Stimulated activated naive CD4-positive, alpha-beta T cell treated with Interleukin-2 at 50 U/mL for 16 hours (primary cell): ENCODE results near the gene SOX18.
A peak's percentile ranks its signal among the peaks of the same experiment; 100 is the strongest.

Source experiments
- DNase-seq: peaks from one replicate; lab custom pipeline; 2025; lab: John Stamatoyannopoulos, UW

SOX18 gene

GRCh38 chr20:64067733-64068307, 18.4 kb upstream of the SOX18 start:
- DNase-seq, result no peak

DNA sequence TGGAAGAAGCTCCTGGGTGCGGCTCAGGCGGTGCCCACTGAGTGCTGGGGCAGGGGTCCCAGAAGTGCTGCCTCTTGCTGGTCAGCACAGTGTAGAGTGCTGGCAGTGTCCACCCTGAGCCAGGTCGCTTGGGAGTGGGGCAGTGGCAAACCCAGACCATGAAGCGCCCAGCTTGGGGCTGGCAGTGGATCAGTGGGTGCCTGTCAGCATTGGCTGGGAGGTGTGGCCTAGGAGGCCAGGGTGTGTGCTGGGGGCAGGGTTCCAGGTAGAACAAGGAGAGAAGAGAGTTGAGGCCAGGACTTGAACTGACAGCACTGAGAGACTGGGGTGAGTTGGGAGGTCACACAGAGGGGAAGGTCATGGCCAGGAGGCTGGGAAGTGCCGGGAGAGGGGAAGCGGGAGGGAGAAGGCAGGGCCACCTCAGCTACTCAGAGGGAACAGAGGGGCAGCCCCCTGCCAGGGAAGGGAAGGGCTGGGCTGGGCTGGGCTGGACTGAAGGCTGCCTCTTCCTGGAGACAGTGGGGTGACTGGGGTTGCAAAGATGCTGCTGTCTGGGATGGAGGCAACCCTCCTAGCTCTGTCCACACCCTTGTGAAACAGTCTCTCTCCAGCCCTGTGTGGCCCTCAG, 17.7 kb upstream of the SOX18 start:
- no peak for DNase-seq

DNA sequence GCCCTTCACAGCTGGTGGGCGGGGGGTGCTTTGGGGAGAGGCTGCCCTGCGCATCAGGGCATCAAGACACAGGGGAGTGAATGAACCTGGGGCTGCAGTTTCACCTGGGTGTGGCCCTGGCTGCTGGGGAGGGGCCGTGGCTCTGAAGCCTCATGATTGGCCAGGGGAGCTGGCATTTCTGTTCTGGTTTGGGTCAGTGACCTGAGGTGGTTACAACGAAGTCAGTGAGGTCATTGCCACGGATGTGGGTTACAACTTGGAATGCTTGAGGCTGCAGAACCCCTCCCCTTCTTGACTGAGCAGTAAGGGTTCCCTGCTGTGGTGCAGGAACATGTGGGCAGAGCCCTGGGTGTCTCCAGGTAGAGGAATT, 16.5 kb upstream of the SOX18 start:
- DNase-seq, result peak; percentile 48

GRCh38 chr20:64065062-64065973, 15.9 kb upstream of the SOX18 start:
- DNase-seq, result no peak

DNA sequence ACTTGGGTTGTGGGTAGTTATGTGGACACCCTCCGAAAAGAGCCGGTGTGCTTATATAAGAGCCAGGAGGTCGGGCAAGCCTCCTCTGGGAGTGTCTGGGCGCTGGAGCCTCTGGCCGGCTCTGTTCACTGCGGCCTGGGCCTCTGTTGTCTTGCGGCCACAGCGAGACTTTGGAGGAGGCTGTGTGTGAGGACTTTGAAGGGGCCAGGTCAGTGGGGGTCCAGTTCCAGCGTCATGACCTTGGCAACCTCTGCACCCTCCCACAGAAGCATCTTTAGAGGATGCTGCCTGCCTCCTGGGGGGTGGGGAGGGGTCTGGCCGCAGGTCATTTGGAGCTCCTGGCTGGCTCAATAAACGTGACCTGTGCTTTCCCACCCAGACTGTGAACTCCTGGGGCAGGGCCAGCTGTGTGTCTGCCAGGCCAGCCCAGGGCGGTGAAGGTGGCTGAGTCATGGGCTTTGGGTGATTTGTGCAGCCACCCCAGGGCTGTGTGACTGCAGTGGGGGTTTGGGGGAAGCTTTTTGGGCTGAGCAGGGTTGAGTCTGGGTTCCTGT, 14.8 kb upstream of the SOX18 start:
- no peak for DNase-seq

- peak; percentile 29 for DNase-seq
Measured at GRCh38 chr20:64063389-64064144, 14.1 kb upstream of the SOX18 start.

DNA sequence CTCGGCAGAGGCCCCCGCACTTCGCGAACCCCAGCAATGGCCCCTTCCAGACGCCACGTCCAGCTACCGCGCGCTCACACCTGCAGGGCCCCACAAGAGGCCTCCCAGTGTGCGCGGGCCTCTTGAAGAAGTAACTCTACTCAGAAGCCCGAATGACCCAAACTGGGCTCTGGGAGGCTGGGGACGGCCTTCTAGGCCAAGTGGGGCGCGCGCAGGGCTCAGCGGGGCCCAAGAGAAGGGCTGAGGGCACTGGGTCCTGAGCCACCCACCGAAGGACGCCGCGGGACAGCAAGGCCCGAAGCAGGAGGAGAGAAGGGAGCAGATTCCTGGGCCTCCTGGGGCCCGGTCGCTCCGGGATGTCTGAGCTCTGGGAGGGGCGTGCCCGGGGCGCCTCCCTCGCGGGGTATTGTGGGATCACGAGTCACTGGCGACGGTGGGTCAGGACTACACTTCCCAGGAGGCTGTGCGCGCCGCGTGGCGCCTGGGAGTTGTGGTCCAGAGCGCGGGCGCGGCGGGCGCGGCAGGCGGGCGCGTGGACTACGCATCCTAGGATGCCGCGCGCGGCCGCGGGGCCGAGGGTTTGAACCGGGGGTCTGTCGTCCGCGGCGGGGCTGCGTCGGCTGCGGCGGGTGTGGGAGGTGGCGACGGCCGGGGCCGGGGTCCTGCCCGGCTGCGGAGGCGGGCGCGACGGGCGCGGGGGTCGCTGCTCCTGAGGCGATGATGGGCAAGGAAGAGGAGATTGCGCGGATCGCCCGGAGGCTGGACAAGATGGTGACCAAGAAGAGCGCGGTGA, 13.4 kb upstream of the SOX18 start, which contains the start of gene TCEA2:
Gene TCEA2, plus strand, starts transcription at position 603 of the 793 bp plus-strand sequence. Its CDS starts 115 bp downstream, at position 718.
- DNase-seq, result peak; percentile 95

DNA sequence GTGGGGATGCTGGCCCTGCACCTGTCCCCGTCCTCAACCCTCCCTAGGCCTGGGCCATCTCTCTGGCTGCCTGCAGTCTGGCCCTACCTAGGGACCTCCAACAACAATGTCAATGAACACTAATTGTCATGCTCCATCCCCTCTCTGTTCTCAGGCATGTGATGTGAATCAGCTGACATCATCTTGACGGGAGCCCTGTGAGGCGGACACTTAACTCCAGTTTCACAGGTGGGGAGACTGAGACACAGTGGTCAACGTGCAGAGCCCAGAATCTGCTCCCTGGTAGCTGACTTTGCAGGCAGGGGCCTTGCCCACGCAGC, 12.8 kb upstream of the SOX18 start:
- no peak for DNase-seq

- DNase-seq, result no peak
Measured at GRCh38 chr20:64058536-64058935, 9.1 kb upstream of the SOX18 start.

GRCh38 chr20:64057628-64058498, 8.4 kb upstream of the SOX18 start:
- peak; percentile 76 for DNase-seq

- no peak for DNase-seq
Measured at GRCh38 chr20:64056889-64057627, 7.6 kb upstream of the SOX18 start.

DNA sequence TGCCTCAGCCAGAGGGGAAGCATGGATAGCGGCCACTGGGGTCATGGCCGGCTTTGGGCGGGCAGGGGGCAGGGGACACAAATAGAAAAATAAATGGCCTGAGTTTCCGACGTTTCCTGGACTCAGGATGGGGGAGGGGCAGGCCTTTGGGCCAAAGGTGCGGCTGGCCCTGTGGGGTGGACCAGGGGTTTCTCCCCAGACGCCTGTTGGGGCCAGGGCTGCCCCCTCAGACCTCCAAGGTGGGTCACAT, 7.1 kb upstream of the SOX18 start:
- DNase-seq, result no peak

GRCh38 chr20:64055893-64056638, 6.6 kb upstream of the SOX18 start:
- no peak for DNase-seq

DNA sequence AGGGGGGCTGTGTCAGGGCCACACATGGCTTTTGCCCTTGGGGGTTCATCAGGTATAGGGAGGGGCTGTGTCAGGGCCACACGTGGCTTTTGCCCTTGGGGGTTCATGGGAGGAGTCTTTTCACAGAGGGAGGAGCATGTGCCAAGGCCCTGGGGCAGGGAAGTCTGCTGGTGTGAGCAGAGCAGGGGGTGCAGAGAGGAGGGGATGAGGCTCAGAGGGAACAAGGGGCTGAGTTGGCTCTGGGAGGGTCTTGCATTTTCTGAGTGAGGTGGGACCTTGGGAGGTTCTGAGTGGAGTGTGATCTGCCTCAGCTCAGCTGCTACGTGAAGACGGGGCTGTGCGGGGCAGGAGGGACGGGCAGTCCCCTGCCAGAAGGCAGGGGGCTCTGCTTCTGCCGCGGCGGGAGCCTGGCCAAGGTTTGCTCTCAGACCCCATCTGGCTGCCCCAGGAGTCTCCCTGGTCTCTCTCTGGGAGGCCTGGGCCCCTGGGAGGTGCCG, 6.0 kb upstream of the SOX18 start:
- DNase-seq, result no peak

- DNase-seq, result no peak
Measured at GRCh38 chr20:64053841-64054661, 4.6 kb upstream of the SOX18 start.

- no peak for DNase-seq
Measured at GRCh38 chr20:64052987-64053840, 3.8 kb upstream of the SOX18 start.

DNA sequence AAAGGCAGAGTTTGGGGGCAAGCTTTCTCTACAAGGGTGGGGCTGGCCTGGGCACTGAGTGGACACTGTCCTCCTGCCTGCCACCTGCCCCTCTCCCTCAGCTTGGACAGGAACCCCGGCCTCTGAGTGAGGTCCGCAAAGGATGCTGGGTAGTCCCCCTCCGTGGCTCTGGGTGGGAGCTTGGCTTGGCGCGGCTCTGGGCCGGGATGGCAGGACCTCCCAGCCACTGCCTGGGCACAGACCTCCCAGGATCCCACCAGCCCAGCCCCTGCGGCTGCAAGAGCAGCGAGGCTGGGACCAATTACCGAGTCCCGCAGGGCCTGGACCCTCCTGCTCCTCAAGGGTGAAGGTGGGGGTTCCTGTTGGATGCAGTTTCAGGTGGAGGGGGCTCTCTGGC, 2.9 kb upstream of the SOX18 start:
- DNase-seq, result no peak
